Adrenal gland (tissue), 12 donors: ENCODE results near the gene BTN3A1. TPM values are rescaled to one million over a fixed set of nuclear protein-coding genes. Genes with fewer than 3 reads are reported as not detected.

Experiments
- DNase-seq, 7 donors: peaks; one replicate each; pipeline ENCODE4 v3.0.0-alpha.2; 2019 to 2020
- H3K27ac ChIP-seq, 5 donors: fragments of 200-600 bp; sonication (generic) in 4 of 5; 1 replicate in 3 of 5; 2 replicates in 2 of 5; pipeline versions ENCODE4 v1.5.1 to v1.8.0; 2016 to 2020; ENCODE audit warnings: mild to moderate bottlenecking in 1 of 5
- H3K27me3 ChIP-seq: fragments of 200-600 bp; 2 replicates; pipeline ENCODE4 v1.8.0; 2021
- H3K36me3 ChIP-seq, 2 donors: fragments of 200-600 bp; replicated peaks in 1 of 2; 1 replicate in 1 of 2; 2 replicates in 1 of 2; pipeline versions ENCODE4 v1.5.1 to v1.8.0; 2018 to 2022
- H3K4me1 ChIP-seq, 2 donors: fragments of 200-600 bp; replicated peaks in 1 of 2; 1 replicate in 1 of 2; 2 replicates in 1 of 2; pipeline versions ENCODE4 v1.5.1 to v1.8.0; 2018 to 2021
- H3K4me3 ChIP-seq, 4 donors: fragments of 200-600 bp; sonication (generic) in 3 of 4; one replicate each; pipeline ENCODE4 v1.5.1; 2016 to 2018
- H3K9me3 ChIP-seq, 3 donors: fragments of 200-600 bp; sonication (generic) in 1 of 3; replicated peaks in 1 of 3; 1 replicate in 2 of 3; 2 replicates in 1 of 3; pipeline versions ENCODE4 v1.5.1 to v1.8.0; 2016 to 2021
- CTCF ChIP-seq, 6 experiments: fragments of 450-650 bp in 4 of 6; fragments of 200-600 bp in 2 of 6; sonication (generic) in 1 of 6; IDR thresholded peaks; 1 replicate in 5 of 6; 2 replicates in 1 of 6; pipeline versions ENCODE4 v1.5.1 to v1.8.0; 2016 to 2021; ENCODE audit warnings: antibody characterized with exemption in 6 of 6, mild to moderate bottlenecking in 2 of 6, moderate library complexity in 1 of 6
- POLR2A ChIP-seq, 2 donors: fragments of 450-650 bp; IDR thresholded peaks; one replicate each; pipeline ENCODE4 v1.6.1; 2017; ENCODE audit warnings: antibody characterized with exemption in 2 of 2, mild to moderate bottlenecking in 2 of 2, moderate library complexity in 1 of 2
- WGBS, 4 donors: extraction: QIAGEN DNeasy Blood & Tissue Kit in 2 of 4; methylation state at CpG; one replicate each; pipeline versions ENCODE4 v1.1.5 to v1.1.7; 2013 to 2017; 5-methylcytosine and 5-hydroxymethylcytosine counted together
- intact Hi-C, 2 donors: fragments of 100-400 bp; cut with DNase I; formaldehyde crosslinking; loops; one replicate each; pipeline versions ENCODE4 v1.14.1 to v1.15.0; 2022 to 2023
- polyA plus RNA-seq, 3 donors: library from polyadenylated mRNA; stranded (reverse); fragments of 200-250 nt in 2 of 3; fragments of 350-450 nt in 1 of 3; fragmentation: Illumina TruSeq in 1 of 3; extraction: RNeasy Lipid Tissue Mini Kit (QIAGEN cat#74804) in 1 of 3; gene quantifications; one replicate each; pipeline ENCODE4 v1.2.3, GENCODE V29; 2013 to 2014
- total RNA-seq, 9 donors: library from RNA; depleted of rRNA in 4 of 9; stranded (reverse); fragments of >200 nt in 4 of 9; fragments of 120-200 nt in 1 of 9; fragmentation: NEBNext Ultra II Directional in 1 of 9; extraction: Animal tissue kit (Norgen Biotek cat#: 25700) in 1 of 9; gene quantifications; one replicate each; pipeline versions ENCODE4 v1.1.0 to v1.2.4, GENCODE V29; 2013 to 2023
- donor health status: healthy with polysubstance abuse.
- donor health status: Bipolar disorder and iron deficiency.
- donor health status: DM: yes; HTN: yes; CAD: no.
- donor health status: DM: no; HTN: no; CAD: no.
- donor health status: DM: no; HTN: no; CAD: no.
- donor health status: DM: yes; HTN: yes; CAD: no.

BTN3A1 gene
- total and polyA plus RNA-seq, 12 donors, result 17.5 to 56.7 (median 38.3) TPM

DNA sequence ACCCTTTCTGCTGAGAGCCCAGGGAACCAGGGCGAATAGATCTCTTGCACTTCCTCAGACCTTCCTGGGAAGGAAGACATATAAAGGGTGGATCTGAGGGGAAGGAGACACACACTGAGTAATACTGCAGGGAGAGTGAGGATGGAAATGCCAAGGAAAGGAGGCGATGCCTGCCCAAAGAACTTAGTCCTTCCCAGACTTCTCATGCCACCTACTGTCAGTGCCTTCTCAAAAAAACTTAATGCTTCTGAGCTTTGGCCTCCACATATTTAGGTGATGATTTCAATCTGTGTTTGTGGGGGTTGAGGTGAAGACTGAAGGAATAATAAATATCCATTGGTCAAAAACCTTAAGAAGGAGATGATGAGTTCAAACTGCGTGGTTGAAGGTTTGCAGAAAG, 9.7 kb downstream of the BTN3A1 start:
- 94 to 99% (median 97%) methylated on average over 3 of the region's 3 CpGs for WGBS, 4 donors
- Histone ChIP-seq H3K9me3 (no peaks in the 10 kb centered on the region), H3K27me3 (no peaks in the 10 kb centered on the region), H3K4me1 (no peaks in the 10 kb centered on the region), H3K27ac (no peak overlapping the region), H3K36me3 (peaks cover 0 to 28% of the 10 kb centered on the region in 2 donors), H3K4me3 (no peak overlapping the region)
- no peak for TF ChIP-seq CTCF (IDR thresholded peaks at IDR 0.05)
- no peak for TF ChIP-seq POLR2A (IDR thresholded peaks at IDR 0.05)
- DNase-seq, result no peak
- intact Hi-C loops, result no loop called here

- Histone ChIP-seq H3K4me3 (no peak overlapping the region), H3K27ac (no peak overlapping the region), H3K9me3 (no peaks in the 10 kb centered on the region), H3K36me3 (peaks cover 0 to 25% of the 10 kb centered on the region in 2 donors), H3K4me1 (no peaks in the 10 kb centered on the region), H3K27me3 (no peaks in the 10 kb centered on the region)
- 70 to 96% (median 77%) methylated on average over 2 to 3 of the region's 3 CpGs for WGBS, 4 donors
- intact Hi-C loops, result no loop called here
- no peak for DNase-seq
- TF ChIP-seq POLR2A (IDR thresholded peaks at IDR 0.05) (no peak), CTCF (IDR thresholded peaks at IDR 0.05) (no peak)
Measured at GRCh38 chr6:26412228-26412627, 10.2 kb downstream of the BTN3A1 start.

GRCh38 chr6:26412954-26413353, 10.9 kb downstream of the BTN3A1 start:
- no peak for DNase-seq
- Histone ChIP-seq H3K27me3 (no peaks in the 10 kb centered on the region), H3K36me3 (peaks cover 0 to 25% of the 10 kb centered on the region in 2 donors), H3K9me3 (no peaks in the 10 kb centered on the region), H3K4me1 (no peaks in the 10 kb centered on the region), H3K4me3 (no peak overlapping the region), H3K27ac (no peak overlapping the region)
- TF ChIP-seq POLR2A (IDR thresholded peaks at IDR 0.05) (no peak), CTCF (IDR thresholded peaks at IDR 0.05) (no peak)
- intact Hi-C loops, result no loop called here
- WGBS, 4 donors, result 70 to 96% (median 93%) methylated on average over 4 of the region's 4 CpGs

GRCh38 chr6:26414281-26414680, 12.2 kb downstream of the BTN3A1 start:
- Histone ChIP-seq H3K36me3 (peaks cover 0 to 23% of the 10 kb centered on the region in 2 donors), H3K27me3 (no peaks in the 10 kb centered on the region), H3K27ac (no peak overlapping the region), H3K4me1 (no peaks in the 10 kb centered on the region), H3K4me3 (no peak overlapping the region), H3K9me3 (no peaks in the 10 kb centered on the region)
- DNase-seq, result no peak
- intact Hi-C loops, result no loop called here
- 80 to 89% (median 87%) methylated on average over 3 of the region's 3 CpGs for WGBS, 4 donors
- TF ChIP-seq CTCF (IDR thresholded peaks at IDR 0.05) (no peak), POLR2A (IDR thresholded peaks at IDR 0.05) (no peak)
